ENCODE measurements around the gene ZDHHC19.
"Not testable (repeated sequence)": the region's sequence is repeated elsewhere in the genome, so short reads cannot be mapped to it uniquely, and the experiment has no call there.

Gene ZDHHC19

GRCh38 chr3:196225086-196225485 lies 13.9 kb upstream of the ZDHHC19 start:
- no peak for DNase-seq (ENCODE audit: low spot score)

- no peak for DNase-seq (ENCODE audit: low spot score)
Observed at GRCh38 chr3:196222876-196223595, 11.8 kb upstream of the ZDHHC19 start.

- no peak for DNase-seq (ENCODE audit: low spot score)
Observed at GRCh38 chr3:196220991-196221390, 9.8 kb upstream of the ZDHHC19 start.

- DNase-seq (ENCODE audit: low spot score), result no peak
Observed at GRCh38 chr3:196220587-196220986, 9.4 kb upstream of the ZDHHC19 start.

- no peak for DNase-seq (ENCODE audit: low spot score)
Observed at GRCh38 chr3:196219970-196220311, 8.7 kb upstream of the ZDHHC19 start.

- DNase-seq (ENCODE audit: low spot score), result peak; percentile 93
Observed at GRCh38 chr3:196219194-196219969, 8.2 kb upstream of the ZDHHC19 start.

GRCh38 chr3:196218155-196218712 lies 7.0 kb upstream of the ZDHHC19 start:
- no peak for DNase-seq (ENCODE audit: low spot score)

GRCh38 chr3:196217307-196218154 lies 6.3 kb upstream of the ZDHHC19 start:
- DNase-seq (ENCODE audit: low spot score), result no peak

GRCh38 chr3:196216681-196217211 lies 5.5 kb upstream of the ZDHHC19 start:
- DNase-seq (ENCODE audit: low spot score), result no peak

GRCh38 chr3:196216089-196216564 lies 4.9 kb upstream of the ZDHHC19 start, which contains the start of gene SLC51A:
Gene SLC51A, plus strand, starts transcription at chr3:196216534. Its CDS starts 179 bp downstream, at chr3:196216713.
- DNase-seq (ENCODE audit: low spot score), result no peak

- no peak for DNase-seq (ENCODE audit: low spot score)
Observed at GRCh38 chr3:196215493-196216020, 4.4 kb upstream of the ZDHHC19 start.

GRCh38 chr3:196214783-196215441 lies 3.7 kb upstream of the ZDHHC19 start:
- DNase-seq (ENCODE audit: low spot score), result no peak

- DNase-seq (ENCODE audit: low spot score), result not testable (repeated sequence)
Observed at GRCh38 chr3:196209944-196210672, 1.1 kb downstream of the ZDHHC19 start.

GRCh38 chr3:196208942-196209695 lies 2.1 kb downstream of the ZDHHC19 start:
- DNase-seq (ENCODE audit: low spot score), result no peak

GRCh38 chr3:196207833-196208607 lies 3.2 kb downstream of the ZDHHC19 start:
- peak; percentile 62 for DNase-seq (ENCODE audit: low spot score)

GRCh38 chr3:196207159-196207832 lies 3.9 kb downstream of the ZDHHC19 start:
- DNase-seq (ENCODE audit: low spot score), result no peak

- not testable (repeated sequence) for DNase-seq (ENCODE audit: low spot score)
Observed at GRCh38 chr3:196205442-196206205, 5.6 kb downstream of the ZDHHC19 start.

Data from hepatic stellate cell (primary cell).